Sigmoid colon (tissue), 4 donors: ENCODE measurements around the gene ADCY5.

Experiments used
- CTCF ChIP-seq, 4 experiments: fragments of 450-650 bp in 3 of 4; fragments of 200-600 bp in 1 of 4; IDR thresholded peaks; one replicate each; pipeline ENCODE4 v1.5.1; 2016 to 2019; ENCODE audit warnings: antibody characterized with exemption in 4 of 4, mild to moderate bottlenecking in 3 of 4, moderate library complexity in 2 of 4
- EP300 ChIP-seq, 4 donors: sonication (generic); formaldehyde crosslinking; IDR thresholded peaks; one replicate each; pipeline ENCODE4 v1.6.1; 2017; ENCODE audit warnings: antibody characterized with exemption in 4 of 4

- TF ChIP-seq EP300 (IDR thresholded peaks at IDR 0.05) (no peak), CTCF (IDR thresholded peaks at IDR 0.05) (no peak)
These were observed 48.7 kb downstream of the ADCY5 start for GRCh38 chr3:123400169-123400568.
